Activated T-helper 17 cell treated with anti-CD3 and anti-CD28 coated beads, Interleukin-2, amount 50 U/mL, for 72 hours (primary cell): ENCODE data around the gene RFX7. TPM values are rescaled to one million over a fixed set of nuclear protein-coding genes. Genes with fewer than 3 reads are reported as not detected.
"Not testable (repeated sequence)": the region's sequence is repeated elsewhere in the genome, so short reads cannot be mapped to it uniquely, and the experiment has no call there.

Source experiments
- ATAC-seq: fragments of 150-1000 bp; cut with Tn5 transposase; replicated peaks from 2 replicates; pipeline ENCODE4 v1.10.0; 2021; ENCODE audit warnings: mild to moderate bottlenecking, moderate library complexity
- H3K27ac Mint-ChIP-seq: one replicate; pipeline ENCODE4 v1.8.0; 2022; ENCODE audit warnings: mixed read lengths
- H3K27me3 Mint-ChIP-seq: one replicate; pipeline ENCODE4 v1.8.0; 2022; ENCODE audit warnings: mixed read lengths
- H3K36me3 Mint-ChIP-seq: one replicate; pipeline ENCODE4 v1.8.0; 2022; ENCODE audit warnings: low read depth, mild to moderate bottlenecking, mixed read lengths
- H3K4me1 Mint-ChIP-seq: one replicate; pipeline ENCODE4 v1.8.0; 2022; ENCODE audit warnings: mixed read lengths
- H3K4me3 Mint-ChIP-seq: one replicate; pipeline ENCODE4 v1.8.0; 2022; ENCODE audit warnings: mild to moderate bottlenecking, mixed read lengths
- H3K9me3 Mint-ChIP-seq: one replicate; pipeline ENCODE4 v1.8.0; 2022; ENCODE audit warnings: mixed read lengths
- total RNA-seq, 2 donors: library from RNA; stranded (reverse); gene quantifications; one replicate each; pipeline ENCODE4 v1.2.3, GENCODE V29; 2022

The RFX7 gene
- total RNA-seq, 2 donors from 2014 or later: 33.8 to 36.2 TPM

DNA sequence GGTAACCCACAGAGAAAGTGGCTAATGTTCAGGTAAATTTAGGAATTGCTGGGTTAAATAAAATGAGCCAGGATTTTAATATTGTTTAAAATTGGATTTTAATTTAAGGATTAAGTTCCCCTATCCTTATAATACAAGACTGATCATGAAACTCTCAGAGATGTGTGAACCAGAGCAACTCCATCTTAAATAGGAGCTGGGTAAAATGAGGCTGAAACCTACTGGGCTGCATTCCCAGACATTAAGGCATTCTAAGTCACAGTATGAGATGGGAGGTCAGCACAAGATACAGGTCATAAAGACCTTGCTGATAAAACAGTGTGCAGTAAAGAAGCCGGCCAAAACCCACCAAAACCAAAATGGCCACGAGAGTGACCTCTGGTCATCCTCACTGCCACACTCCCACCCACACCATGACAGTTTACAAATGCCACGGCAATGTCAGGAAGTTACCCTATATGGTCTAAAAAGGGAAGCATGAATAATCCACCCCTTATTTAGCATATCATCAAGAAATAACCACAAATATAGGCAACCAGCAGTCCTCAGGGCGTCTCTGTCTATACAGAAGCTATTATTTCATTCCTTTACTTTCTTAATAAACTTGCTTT, 40.3 kb downstream of the RFX7 start:
- H3K4me3 Mint-ChIP-seq, H3K9me3 Mint-ChIP-seq, H3K27me3 Mint-ChIP-seq, ATAC-seq, H3K36me3 Mint-ChIP-seq, H3K27ac Mint-ChIP-seq: not testable (repeated sequence)
- peaks cover 31% of the 10 kb centered on the region for H3K4me1 Mint-ChIP-seq

DNA sequence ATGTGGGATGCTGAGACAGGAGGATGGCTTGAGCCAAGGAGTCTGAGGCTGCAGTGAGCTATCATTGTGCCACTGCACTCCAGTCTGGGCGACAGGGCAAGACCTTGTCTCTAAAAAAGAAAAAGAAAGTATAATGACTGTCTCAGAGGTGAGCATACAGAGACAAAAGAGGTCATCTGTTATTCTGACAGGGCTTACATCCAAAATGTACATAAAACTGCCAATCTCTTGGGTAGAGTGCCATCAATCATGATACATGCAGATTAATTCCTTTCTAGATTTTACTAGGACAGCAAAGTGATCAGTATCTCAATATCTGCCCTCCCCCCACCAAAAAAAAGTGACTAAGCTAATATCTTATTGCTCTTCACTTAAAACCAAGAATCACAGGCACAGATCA, 41.0 kb downstream of the RFX7 start:
- Mint-ChIP-seq H3K4me3 (no peak overlapping the region), H3K27ac (no peak overlapping the region), H3K9me3 (no peaks in the 10 kb centered on the region), H3K36me3 (no peaks in the 10 kb centered on the region), H3K4me1 (peaks cover 27% of the 10 kb centered on the region), H3K27me3 (no peaks in the 10 kb centered on the region)
- ATAC-seq: no peak

DNA sequence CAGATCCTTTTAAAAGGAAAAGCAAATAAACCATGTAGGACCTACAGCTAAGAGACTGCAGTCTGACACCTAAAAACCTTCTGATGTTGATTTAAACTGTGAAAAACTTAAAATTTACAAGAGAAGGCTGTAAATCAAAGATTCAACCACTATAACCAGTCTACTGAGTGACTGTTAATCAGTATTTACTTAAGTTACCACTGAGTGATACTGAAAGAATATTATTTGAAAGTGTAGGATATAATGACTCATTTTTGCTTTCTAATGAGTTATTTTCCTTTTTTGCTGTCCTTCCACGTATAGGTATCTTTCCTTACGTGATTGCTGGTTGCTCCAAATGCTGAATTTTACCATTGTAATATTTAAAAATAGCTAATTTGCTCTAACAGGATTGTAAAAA, 44.6 kb downstream of the RFX7 start:
- no peaks in the 10 kb centered on the region for H3K9me3 Mint-ChIP-seq
- H3K27me3 Mint-ChIP-seq: no peaks in the 10 kb centered on the region
- no peaks in the 10 kb centered on the region for H3K36me3 Mint-ChIP-seq
- ATAC-seq: peak; percentile 83
- peaks cover 10% of the 10 kb centered on the region for H3K4me1 Mint-ChIP-seq
- H3K4me3 Mint-ChIP-seq: no peak overlapping the region
- H3K27ac Mint-ChIP-seq: no peak overlapping the region

DNA sequence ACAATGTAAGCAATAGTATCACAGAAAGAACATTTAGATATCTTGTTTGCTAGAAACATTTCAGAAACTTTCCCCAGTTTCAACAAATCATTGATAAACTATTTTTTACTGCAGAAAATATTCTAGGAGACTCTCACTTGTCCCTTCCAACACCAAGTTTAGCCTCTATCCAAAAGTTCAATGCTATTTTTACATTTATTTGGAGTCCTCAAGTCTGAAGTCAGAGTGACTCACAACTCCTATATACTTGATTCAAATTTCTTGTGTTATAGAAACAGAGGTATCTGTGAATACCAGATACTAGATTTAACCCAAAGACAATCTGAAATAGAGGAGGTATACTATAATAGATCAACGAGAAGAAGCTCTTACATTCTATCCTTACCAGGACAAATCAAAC, 49.6 kb downstream of the RFX7 start:
- H3K4me1 Mint-ChIP-seq: peaks cover 13% of the 10 kb centered on the region

DNA sequence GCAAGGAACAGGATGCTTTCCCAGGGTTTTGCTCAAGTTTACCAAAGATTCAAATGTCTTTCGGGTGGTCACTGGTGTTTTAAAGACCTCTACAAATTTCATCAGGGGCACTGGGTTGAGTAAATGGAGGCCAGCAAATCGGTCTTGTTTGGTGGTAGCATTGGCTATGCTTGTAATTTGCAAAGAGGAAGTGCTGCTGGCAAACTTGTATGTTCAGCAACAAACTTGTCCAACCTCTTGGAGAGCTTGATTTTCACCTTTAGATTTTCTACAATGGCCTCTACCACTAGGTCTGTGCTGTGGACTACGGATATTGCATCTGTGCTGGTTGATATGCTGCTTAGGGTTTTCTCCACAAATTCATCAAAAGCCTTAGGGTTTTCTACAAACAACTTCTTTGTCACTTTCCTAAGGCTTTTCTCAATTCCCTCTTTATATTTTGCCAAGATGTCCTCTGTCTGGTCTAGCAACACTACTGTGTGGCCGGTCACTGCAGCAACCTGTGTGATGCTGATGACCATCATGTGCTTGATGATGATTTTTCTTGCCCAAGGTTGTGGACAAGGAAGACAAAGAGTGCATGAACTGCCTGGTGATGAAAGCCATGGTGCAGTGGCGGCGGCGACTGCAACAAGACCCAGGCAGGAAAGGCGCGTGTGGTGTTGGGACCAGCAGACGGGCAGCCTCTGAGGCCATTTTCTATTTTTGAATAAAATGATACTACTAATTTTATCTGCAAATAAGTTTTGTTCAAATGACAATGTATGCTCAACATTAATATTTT, 50.8 kb downstream of the RFX7 start:
- ATAC-seq: no peak
- H3K9me3 Mint-ChIP-seq: no peaks in the 10 kb centered on the region
- H3K4me3 Mint-ChIP-seq: no peak overlapping the region
- H3K27ac Mint-ChIP-seq: no peak overlapping the region
- no peaks in the 10 kb centered on the region for H3K27me3 Mint-ChIP-seq
- peaks cover 17% of the 10 kb centered on the region for H3K4me1 Mint-ChIP-seq
- H3K36me3 Mint-ChIP-seq: no peaks in the 10 kb centered on the region

More for the DNA sequence above, 49.6 kb downstream of the RFX7 start:
- H3K27me3 Mint-ChIP-seq: no peaks in the 10 kb centered on the region
- no peak overlapping the region for H3K27ac Mint-ChIP-seq
- no peaks in the 10 kb centered on the region for H3K9me3 Mint-ChIP-seq
- H3K36me3 Mint-ChIP-seq: no peaks in the 10 kb centered on the region
- no peak overlapping the region for H3K4me3 Mint-ChIP-seq
- ATAC-seq: no peak

DNA sequence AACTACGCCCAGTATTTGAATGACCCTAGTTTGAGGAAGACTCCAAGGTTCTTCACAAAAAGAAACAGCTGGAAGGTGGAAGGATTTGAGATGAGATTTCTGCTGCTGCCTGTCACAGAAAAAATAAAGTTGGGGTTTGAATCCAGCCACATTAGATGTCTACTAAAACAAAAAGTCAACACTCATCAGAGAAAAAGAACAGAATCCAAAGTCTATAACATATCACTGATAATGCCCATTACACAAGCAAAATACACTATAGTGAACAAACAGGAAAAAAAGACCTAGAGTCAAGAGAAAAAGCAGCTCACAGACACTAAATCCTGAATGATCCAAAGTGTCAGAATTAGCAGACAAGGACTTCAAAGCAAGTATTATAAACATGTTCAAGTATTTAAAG, 56.0 kb downstream of the RFX7 start:
- H3K4me1 Mint-ChIP-seq: peaks cover 28% of the 10 kb centered on the region
- no peaks in the 10 kb centered on the region for H3K27me3 Mint-ChIP-seq
- peak overlapping the region; percentile 30 for H3K27ac Mint-ChIP-seq
- no peak overlapping the region for H3K4me3 Mint-ChIP-seq
- no peaks in the 10 kb centered on the region for H3K9me3 Mint-ChIP-seq
- ATAC-seq: no peak
- no peaks in the 10 kb centered on the region for H3K36me3 Mint-ChIP-seq

DNA sequence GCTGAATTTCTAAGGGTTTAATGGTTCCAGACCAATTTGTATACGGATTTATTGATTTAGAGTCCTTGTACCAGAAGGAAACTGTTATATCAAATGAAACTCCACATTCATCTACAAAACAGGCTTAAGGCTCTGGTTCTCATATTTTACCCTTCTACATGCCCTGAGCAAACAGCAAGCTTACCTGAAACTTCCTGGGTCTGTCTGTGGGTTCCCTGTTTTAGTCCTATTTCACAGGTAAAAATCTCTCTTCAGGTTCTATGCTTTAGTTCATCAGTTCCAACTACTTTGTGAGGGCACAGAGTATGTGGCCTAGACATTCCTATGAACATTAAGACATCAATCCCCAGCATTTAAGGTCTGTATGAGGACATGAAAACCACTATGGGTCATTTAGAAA, 57.7 kb downstream of the RFX7 start:
- peaks cover 28% of the 10 kb centered on the region for H3K4me1 Mint-ChIP-seq
- no peaks in the 10 kb centered on the region for H3K27me3 Mint-ChIP-seq
- H3K9me3 Mint-ChIP-seq: no peaks in the 10 kb centered on the region
- H3K36me3 Mint-ChIP-seq: no peaks in the 10 kb centered on the region
- peak; percentile 16 for ATAC-seq
- H3K27ac Mint-ChIP-seq: no peak overlapping the region
- H3K4me3 Mint-ChIP-seq: no peak overlapping the region

DNA sequence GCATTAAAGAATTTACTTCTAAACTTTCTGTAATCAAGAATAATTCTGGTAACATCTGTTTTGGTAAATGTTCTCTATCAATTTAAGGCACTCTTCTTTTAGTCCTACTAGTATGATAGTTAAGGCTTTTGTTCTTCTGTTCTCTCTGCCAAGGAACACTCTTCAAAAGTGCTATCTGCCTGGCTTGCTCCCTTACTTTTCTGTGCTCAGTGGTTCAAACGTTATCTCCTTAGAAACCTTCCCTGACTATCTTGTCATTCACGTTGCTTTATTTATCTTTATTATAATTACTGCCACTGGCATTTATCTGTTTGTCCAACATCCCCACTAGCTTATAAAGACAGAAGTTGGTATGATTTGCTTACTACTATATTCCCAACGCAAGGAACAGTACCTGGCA, 59.2 kb downstream of the RFX7 start:
- Mint-ChIP-seq H3K9me3 (no peaks in the 10 kb centered on the region), H3K4me1 (peaks cover 23% of the 10 kb centered on the region), H3K27me3 (no peaks in the 10 kb centered on the region), H3K4me3 (no peak overlapping the region), H3K36me3 (no peaks in the 10 kb centered on the region), H3K27ac (no peak overlapping the region)
- no peak for ATAC-seq

DNA sequence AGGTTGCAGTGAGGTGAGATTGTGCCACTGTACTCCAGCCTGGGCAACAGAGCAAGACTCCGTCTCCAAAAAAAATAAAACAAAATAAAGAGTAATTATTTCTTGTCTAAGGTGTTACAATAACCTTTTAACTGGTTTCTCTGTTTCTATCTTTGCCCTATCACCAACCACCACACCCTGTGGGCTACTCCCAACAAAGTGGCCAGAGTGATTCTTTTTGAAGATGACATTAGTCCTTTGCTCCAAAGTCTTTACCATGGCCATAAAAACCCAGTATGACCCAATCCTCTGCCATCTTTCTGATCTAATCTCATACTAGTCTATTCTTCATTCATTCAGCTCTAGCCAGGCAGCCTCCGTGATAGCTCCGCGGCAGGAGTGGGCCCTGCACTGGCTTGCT, 62.8 kb downstream of the RFX7 start:
- no peak overlapping the region for H3K4me3 Mint-ChIP-seq
- H3K27ac Mint-ChIP-seq: no peak overlapping the region
- H3K9me3 Mint-ChIP-seq: no peaks in the 10 kb centered on the region
- peaks cover 9% of the 10 kb centered on the region for H3K36me3 Mint-ChIP-seq
- H3K27me3 Mint-ChIP-seq: no peaks in the 10 kb centered on the region
- ATAC-seq: no peak
- H3K4me1 Mint-ChIP-seq: peaks cover 14% of the 10 kb centered on the region

DNA sequence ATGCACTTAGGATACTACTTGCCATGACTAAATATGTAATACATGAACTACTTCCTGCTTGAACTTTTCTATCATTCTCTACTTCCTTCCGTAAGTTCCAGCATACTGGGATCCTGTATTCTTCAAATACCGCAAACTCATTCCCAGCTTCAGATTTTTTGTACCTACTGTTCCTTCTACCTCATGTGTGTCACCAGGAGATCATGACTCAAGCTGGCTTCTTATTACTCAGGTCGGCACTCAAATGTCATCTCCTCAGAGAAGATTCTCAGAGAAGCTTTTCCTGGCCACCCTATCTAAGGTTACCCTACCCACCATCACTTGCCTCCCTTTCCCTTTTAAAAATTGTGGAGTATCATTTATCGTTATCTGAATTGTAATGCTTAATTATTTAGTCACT, 66.7 kb downstream of the RFX7 start:
- no peaks in the 10 kb centered on the region for H3K27me3 Mint-ChIP-seq
- H3K4me3 Mint-ChIP-seq: no peak overlapping the region
- ATAC-seq: peak; percentile 66
- no peak overlapping the region for H3K27ac Mint-ChIP-seq
- H3K9me3 Mint-ChIP-seq: no peaks in the 10 kb centered on the region
- H3K36me3 Mint-ChIP-seq: peaks cover 37% of the 10 kb centered on the region
- peaks cover 12% of the 10 kb centered on the region for H3K4me1 Mint-ChIP-seq

DNA sequence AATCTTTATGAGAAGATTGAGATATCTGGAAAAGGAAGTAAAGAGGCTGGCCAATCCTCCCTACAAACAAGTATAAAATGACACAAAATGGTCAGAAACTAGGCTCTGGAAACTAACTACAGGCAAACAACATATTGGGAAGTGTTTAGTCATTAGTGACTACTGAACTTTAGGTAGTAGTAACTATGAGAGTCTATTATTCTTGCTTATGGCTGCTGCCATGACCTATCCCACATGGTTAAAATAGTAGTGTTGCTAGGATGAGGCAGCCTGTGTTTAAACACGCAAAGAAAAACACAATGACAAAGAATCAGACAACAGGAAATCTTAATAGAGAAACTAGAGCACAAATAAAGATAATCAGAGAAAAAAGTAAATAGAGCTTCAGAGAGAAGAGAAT, 67.9 kb downstream of the RFX7 start:
- ATAC-seq: peak; percentile 60
- H3K4me3 Mint-ChIP-seq: no peak overlapping the region
- H3K9me3 Mint-ChIP-seq: peaks cover 3% of the 10 kb centered on the region
- H3K36me3 Mint-ChIP-seq: peaks cover 49% of the 10 kb centered on the region
- H3K27me3 Mint-ChIP-seq: no peaks in the 10 kb centered on the region
- peak overlapping the region; percentile 4 for H3K27ac Mint-ChIP-seq
- peaks cover 21% of the 10 kb centered on the region for H3K4me1 Mint-ChIP-seq

DNA sequence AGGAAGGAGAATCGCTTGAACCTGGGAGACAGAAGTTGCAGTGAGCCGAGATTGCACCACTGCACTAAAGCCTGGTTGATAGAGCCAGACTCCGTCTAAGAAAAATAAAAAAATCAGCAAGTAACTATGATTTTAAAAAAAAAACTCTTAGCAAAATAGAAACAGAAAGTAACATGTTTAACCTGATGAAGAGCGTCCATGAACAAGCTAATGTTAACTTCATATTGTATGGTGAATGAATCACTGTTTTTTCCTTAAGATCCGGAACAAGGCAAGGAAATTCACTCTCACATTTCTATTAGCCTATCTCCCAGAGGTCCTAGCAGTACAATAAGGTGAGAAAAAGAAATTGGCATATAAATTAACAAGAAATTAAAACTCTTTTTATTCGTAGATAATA, 69.0 kb downstream of the RFX7 start:
- H3K27ac Mint-ChIP-seq: no peak overlapping the region
- peak; percentile 29 for ATAC-seq
- no peaks in the 10 kb centered on the region for H3K27me3 Mint-ChIP-seq
- peaks cover 59% of the 10 kb centered on the region for H3K36me3 Mint-ChIP-seq
- peak overlapping the region; percentile 5 for H3K4me3 Mint-ChIP-seq
- peaks cover 3% of the 10 kb centered on the region for H3K9me3 Mint-ChIP-seq
- peaks cover 25% of the 10 kb centered on the region for H3K4me1 Mint-ChIP-seq

DNA sequence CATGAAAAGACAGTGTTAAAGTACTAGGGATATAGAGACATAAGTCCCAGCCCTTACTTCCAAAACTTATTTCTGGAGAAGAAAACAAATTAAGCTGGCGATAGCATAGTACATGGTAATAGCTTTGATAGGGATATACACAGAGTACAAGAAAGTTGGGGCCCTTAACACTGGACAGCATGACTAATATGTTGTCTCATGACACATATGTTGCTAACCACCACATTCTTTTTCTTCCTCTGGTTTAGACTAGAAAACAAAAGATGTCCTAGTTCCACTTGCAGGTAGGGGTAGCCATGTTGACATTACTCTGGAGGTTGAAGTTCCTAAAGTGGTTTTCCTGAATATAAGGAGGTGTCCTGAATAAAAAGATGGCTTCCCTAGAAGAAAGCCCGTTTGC, 75.3 kb downstream of the RFX7 start:
- H3K9me3 Mint-ChIP-seq: peaks cover 3% of the 10 kb centered on the region
- H3K27me3 Mint-ChIP-seq: no peaks in the 10 kb centered on the region
- H3K36me3 Mint-ChIP-seq: peaks cover 43% of the 10 kb centered on the region
- no peak overlapping the region for H3K27ac Mint-ChIP-seq
- peak; percentile 83 for ATAC-seq
- no peak overlapping the region for H3K4me3 Mint-ChIP-seq
- peaks cover 21% of the 10 kb centered on the region for H3K4me1 Mint-ChIP-seq

DNA sequence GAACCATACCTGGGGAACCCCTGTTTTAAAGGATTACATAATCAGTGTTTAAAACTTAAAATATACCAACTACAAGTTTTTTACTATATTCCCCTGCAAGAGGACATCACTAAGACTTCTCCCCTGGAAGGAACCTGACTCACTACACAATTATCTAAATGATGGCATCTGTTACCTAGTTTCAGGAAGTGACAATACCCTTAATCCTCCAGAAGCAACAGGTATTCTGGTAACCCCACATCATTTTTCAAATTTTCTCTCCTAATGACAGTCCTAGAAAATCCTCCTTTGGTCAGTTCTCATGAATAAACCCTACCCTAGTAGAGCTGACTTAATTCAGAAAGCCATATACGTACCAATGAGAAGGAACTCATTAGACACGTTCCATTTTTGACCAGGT, 78.4 kb downstream of the RFX7 start:
- Mint-ChIP-seq H3K9me3 (no peaks in the 10 kb centered on the region), H3K4me1 (peaks cover 18% of the 10 kb centered on the region), H3K36me3 (peaks cover 11% of the 10 kb centered on the region), H3K4me3 (no peak overlapping the region), H3K27ac (no peak overlapping the region), H3K27me3 (no peaks in the 10 kb centered on the region)
- ATAC-seq: peak; percentile 30

DNA sequence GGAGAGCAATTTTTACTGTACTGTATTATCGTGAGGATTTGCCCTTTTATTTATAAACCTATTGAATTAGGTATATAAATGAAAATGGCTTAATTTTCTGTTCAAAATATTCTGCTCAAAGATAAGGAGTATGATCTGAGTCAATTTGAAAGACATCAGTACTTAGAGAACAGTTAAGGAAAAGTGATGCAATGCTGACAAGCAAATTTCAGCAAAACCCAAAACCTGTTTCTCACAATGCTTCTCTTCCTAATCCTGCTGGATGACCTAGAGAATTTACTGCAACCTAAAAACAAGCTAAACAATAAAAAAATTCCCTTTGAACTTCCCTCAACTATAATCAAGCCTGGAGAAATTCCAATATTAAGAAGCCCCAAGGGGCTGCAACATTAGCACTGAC, 82.7 kb downstream of the RFX7 start:
- ATAC-seq: no peak
- Mint-ChIP-seq H3K4me3 (no peak overlapping the region), H3K27ac (no peak overlapping the region), H3K9me3 (no peaks in the 10 kb centered on the region), H3K4me1 (peaks cover 14% of the 10 kb centered on the region), H3K27me3 (no peaks in the 10 kb centered on the region), H3K36me3 (peaks cover 6% of the 10 kb centered on the region)
